Lung (tissue), 12 donors: ENCODE data around the gene SULT1E1. TPM values are rescaled to one million over a fixed set of nuclear protein-coding genes. Genes with fewer than 3 reads are reported as not detected.

Source experiments
- ATAC-seq: fragments of 200-7000 bp; cut with Tn5 transposase; one replicate; pipeline ENCODE4 v1.9.1; 2020; ENCODE audit warnings: moderate number of reproducible peaks; ENCODE audit not compliant: insufficient read depth, low FRiP score
- DNase-seq, 3 donors: peaks; one replicate each; pipeline ENCODE4 v3.0.0-alpha.2; 2013 to 2017
- H3K27ac ChIP-seq, 2 donors: one replicate each; pipeline ENCODE4 v1.5.1; 2013; ENCODE audit warnings: mild to moderate bottlenecking in 2 of 2, moderate library complexity in 2 of 2, control low read depth in 1 of 2, inconsistent platforms in 1 of 2, low read depth in 1 of 2, low read length in 1 of 2
- H3K27me3 ChIP-seq, 3 donors: one replicate each; pipeline ENCODE4 v1.5.1; 2013; ENCODE audit warnings: low read length in 2 of 3; ENCODE audit not compliant: control insufficient read depth in 3 of 3, insufficient read depth in 3 of 3
- H3K36me3 ChIP-seq, 4 donors: one replicate each; pipeline ENCODE4 v1.5.1; 2013; ENCODE audit warnings: low read length in 4 of 4, mild to moderate bottlenecking in 1 of 4, moderate library complexity in 1 of 4; ENCODE audit not compliant: control insufficient read depth in 4 of 4, insufficient read depth in 4 of 4
- H3K4me1 ChIP-seq, 5 donors: one replicate each; pipeline ENCODE4 v1.5.1; 2013; ENCODE audit warnings: low read length in 5 of 5, mild to moderate bottlenecking in 2 of 5, moderate library complexity in 1 of 5; ENCODE audit not compliant: control insufficient read depth in 5 of 5, insufficient read depth in 5 of 5
- H3K4me3 ChIP-seq: one replicate; pipeline ENCODE4 v1.5.1; 2013; ENCODE audit warnings: mild to moderate bottlenecking, control low read depth, moderate library complexity
- H3K9ac ChIP-seq, 2 donors: one replicate each; pipeline ENCODE4 v1.5.1; 2013; ENCODE audit warnings: low read length in 2 of 2, control low read depth in 1 of 2; ENCODE audit not compliant: insufficient read depth in 1 of 2
- H3K9me3 ChIP-seq, 4 donors: one replicate each; pipeline ENCODE4 v1.5.1; 2013; ENCODE audit warnings: low read length in 3 of 4, mild to moderate bottlenecking in 1 of 4, moderate library complexity in 1 of 4; ENCODE audit not compliant: control insufficient read depth in 4 of 4, insufficient read depth in 3 of 4
- WGBS, 2 donors: extraction: QIAGEN DNeasy Blood & Tissue Kit; methylation state at CpG; one replicate each; pipeline ENCODE4 v1.1.7; 2013; 5-methylcytosine and 5-hydroxymethylcytosine counted together
- polyA plus RNA-seq, 2 donors: library from polyadenylated mRNA; stranded (reverse); fragments of 200-250 nt; gene quantifications; one replicate each; pipeline ENCODE4 v1.2.1, GENCODE V29; 2013
- total RNA-seq, 2 donors: library from RNA; depleted of rRNA in 1 of 2; stranded (reverse); fragments of >200 nt in 1 of 2; gene quantifications; one replicate each; pipeline ENCODE4 v1.2.1, GENCODE V29; 2014 to 2021
- TF ChIP-seq, protein P1 (sequence below): IDR thresholded peaks from 2 replicates; pipeline ENCODE4 v1.5.1; 2012; ENCODE audit warnings: mild to moderate bottlenecking; ENCODE audit errors: control extremely low read depth, extremely low read depth
- donor health status: control.
- donor health status: control.
- donor health status: Bipolar disorder and iron deficiency.
- donor health status: healthy.
- donor health status: DM: yes; HTN: yes; CAD: no.

Gene SULT1E1
- total and polyA plus RNA-seq, 4 donors = 0.39 to 146 (median 3.6) TPM

DNA sequence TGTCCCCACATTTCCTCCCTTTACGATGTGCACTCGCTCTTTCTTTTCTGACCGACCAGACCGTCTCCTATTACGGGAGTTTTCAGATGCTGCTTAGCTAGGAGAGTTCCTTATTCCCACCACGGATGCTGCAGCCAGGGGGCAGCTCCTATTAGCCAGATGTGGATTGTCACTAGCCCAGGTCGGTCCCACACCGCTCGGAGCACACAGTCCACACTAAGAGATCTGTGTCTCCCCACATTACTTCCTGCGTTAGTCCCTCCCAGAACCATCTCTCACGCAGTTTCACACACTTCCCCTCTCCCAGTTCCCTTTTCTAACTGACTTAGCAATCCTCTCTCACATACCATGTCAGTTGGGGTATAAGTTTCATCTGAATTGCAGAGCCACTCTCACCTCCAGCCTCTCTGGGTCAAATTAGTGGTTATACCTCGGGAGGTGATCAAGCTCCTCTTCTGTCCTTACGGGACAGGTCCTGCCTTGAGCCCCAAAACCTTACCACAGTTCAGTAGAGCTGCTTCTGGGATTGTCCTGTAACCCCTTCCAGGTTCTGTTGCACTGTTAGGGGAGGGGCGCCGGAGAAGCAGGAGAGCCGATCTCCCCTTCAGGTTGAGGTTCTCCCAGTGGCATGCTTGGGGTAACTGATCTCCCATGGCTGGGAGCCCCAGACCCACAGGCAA, 28.2 kb downstream of the SULT1E1 start:
- Histone ChIP-seq H3K4me3 (no peak overlapping the region), H3K4me1 (peaks cover 0 to 37% (median 8%) of the 10 kb centered on the region in 5 donors), H3K9ac (no peak overlapping the region), H3K27ac (peak overlapping the region in 1 of 2 donors; percentile 64), H3K27me3 (no peaks in the 10 kb centered on the region), H3K36me3 (peaks cover 0 to 11% (median under 1%) of the 10 kb centered on the region in 4 donors), H3K9me3 (peaks cover 0 to 2% (median 0%) of the 10 kb centered on the region in 4 donors)
- DNase-seq (no peak), ATAC-seq (peak; percentile 15)
- TF ChIP-seq, protein P1, sequence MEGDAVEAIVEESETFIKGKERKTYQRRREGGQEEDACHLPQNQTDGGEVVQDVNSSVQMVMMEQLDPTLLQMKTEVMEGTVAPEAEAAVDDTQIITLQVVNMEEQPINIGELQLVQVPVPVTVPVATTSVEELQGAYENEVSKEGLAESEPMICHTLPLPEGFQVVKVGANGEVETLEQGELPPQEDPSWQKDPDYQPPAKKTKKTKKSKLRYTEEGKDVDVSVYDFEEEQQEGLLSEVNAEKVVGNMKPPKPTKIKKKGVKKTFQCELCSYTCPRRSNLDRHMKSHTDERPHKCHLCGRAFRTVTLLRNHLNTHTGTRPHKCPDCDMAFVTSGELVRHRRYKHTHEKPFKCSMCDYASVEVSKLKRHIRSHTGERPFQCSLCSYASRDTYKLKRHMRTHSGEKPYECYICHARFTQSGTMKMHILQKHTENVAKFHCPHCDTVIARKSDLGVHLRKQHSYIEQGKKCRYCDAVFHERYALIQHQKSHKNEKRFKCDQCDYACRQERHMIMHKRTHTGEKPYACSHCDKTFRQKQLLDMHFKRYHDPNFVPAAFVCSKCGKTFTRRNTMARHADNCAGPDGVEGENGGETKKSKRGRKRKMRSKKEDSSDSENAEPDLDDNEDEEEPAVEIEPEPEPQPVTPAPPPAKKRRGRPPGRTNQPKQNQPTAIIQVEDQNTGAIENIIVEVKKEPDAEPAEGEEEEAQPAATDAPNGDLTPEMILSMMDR = no peak
- WGBS, 2 donors = 50 to 68% methylated on average over 16 of the region's 16 CpGs

DNA sequence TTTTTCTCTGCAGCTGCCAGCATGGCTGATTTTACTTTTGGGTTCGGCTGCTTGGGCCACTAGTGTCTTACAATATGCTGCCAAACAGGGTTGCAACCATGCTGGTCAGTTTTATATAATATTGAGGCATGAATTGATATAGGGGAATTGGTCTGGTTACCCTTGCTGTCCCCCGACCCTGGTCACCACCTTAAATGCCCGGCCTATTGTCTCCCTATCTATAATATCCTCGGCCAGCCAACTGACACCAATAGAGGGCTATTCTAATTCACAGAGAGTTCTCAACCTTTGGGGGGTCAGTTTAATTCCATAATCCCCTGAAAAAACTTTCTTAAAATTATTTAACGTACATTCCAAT, 28.7 kb downstream of the SULT1E1 start:
- ATAC-seq = no peak
- Histone ChIP-seq H3K27me3 (no peaks in the 10 kb centered on the region), H3K4me3 (no peak overlapping the region), H3K27ac (peak overlapping the region in 1 of 2 donors; percentile 64), H3K9me3 (peaks cover 0 to 2% (median 0%) of the 10 kb centered on the region in 4 donors), H3K4me1 (peaks cover 0 to 37% (median 8%) of the 10 kb centered on the region in 5 donors), H3K36me3 (peaks cover 0 to 8% (median 0%) of the 10 kb centered on the region in 4 donors), H3K9ac (no peak overlapping the region)
- no peak for DNase-seq
- TF ChIP-seq, protein P1 = no peak
- 60 to 71% methylated on average over 5 of the region's 5 CpGs for WGBS, 2 donors

DNA sequence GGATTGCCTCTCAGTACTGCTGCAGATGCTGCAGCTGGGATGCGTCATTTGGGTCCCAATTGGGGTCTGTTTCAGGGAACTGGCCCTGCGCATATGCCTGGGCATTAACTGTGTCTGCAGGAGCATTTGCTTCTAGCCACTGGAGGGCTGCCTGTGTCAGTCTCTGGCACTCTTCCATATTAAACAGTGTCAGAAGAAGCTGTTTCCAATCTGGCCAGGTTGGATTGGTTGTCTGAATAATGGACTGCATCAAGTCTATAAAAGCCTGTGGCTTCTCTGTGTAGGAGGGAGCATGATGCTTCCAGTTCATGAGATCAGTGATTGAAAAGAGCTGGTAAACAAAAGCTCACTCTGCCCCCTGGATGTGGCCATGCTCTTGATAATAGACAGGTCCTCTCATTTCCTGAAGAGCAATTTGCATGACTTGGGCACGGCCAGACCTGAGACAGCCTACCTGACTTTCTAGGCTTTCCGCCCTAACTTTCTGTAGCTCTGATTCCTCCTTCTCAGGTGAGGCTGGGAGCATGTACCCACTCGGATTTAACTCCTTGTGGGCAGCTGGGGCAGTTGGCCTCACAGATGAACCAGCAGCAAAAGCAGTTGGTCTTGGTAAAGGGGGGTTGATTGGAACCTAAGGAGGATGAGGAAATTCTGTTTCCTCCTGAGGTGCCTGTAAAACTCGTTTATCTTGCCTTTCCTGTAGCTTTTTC, 29.2 kb downstream of the SULT1E1 start:
- Histone ChIP-seq H3K9ac (no peak overlapping the region), H3K4me3 (no peak overlapping the region), H3K4me1 (peaks cover 0 to 37% (median 8%) of the 10 kb centered on the region in 5 donors), H3K9me3 (peaks cover 0 to 2% (median 0%) of the 10 kb centered on the region in 4 donors), H3K27me3 (no peaks in the 10 kb centered on the region), H3K36me3 (peaks cover 0 to 7% (median 0%) of the 10 kb centered on the region in 4 donors), H3K27ac (no peak overlapping the region)
- 55% methylated on average over 6 of the region's 6 CpGs for WGBS, 2 donors
- ATAC-seq = peak; percentile 28
- DNase-seq = peak; percentile 44 to 68 (median 66)
- TF ChIP-seq, protein P1 = no peak
